ENCODE results near the gene SPCS1.
A peak's percentile ranks its signal among the peaks of the same experiment; 100 is the strongest.

GRCh38 chr3:52733256-52733891 lies 27.5 kb downstream of the SPCS1 start:
- TF ChIP-seq SUZ12 (IDR thresholded peaks at IDR 0.05; ENCODE audit: extremely low read depth, insufficient read depth, insufficient read length), result no peak
- TF ChIP-seq ZNF274 (IDR thresholded peaks at IDR 0.05; ENCODE audit: low read depth, low read length), result peak; percentile 54
- no peak for TF ChIP-seq YY1 (IDR thresholded peaks at IDR 0.05; ENCODE audit: insufficient read depth, insufficient read length)
